GM12892 (cell line): ENCODE data around the gene CNN1.

ENCODE experiments used
- DNase-seq: peaks from one replicate; pipeline ENCODE4 v3.0.0; 2011; ENCODE audit not compliant: insufficient read length
- FAIRE-seq: peaks from 2 replicates; lab custom pipeline; 2011; peaks lifted over from hg19 to GRCh38; lab: Jason Lieb, UNC
- POLR2A ChIP-seq: IDR thresholded peaks from 2 replicates; pipeline ENCODE4 v1.6.1; 2011; ENCODE audit warnings: low read depth, low read length, control low read depth
- POLR2AphosphoS5 ChIP-seq: IDR thresholded peaks from 2 replicates; pipeline ENCODE4 v1.6.1; 2011; ENCODE audit warnings: low read depth, low read length, control low read depth
- TAF1 ChIP-seq: IDR thresholded peaks from 2 replicates; pipeline ENCODE4 v1.6.1; 2011; ENCODE audit warnings: low read depth, mild to moderate bottlenecking, control low read depth, low read length, borderline replicate concordance

Gene CNN1

GRCh38 chr19:11574689-11575088 is 36.0 kb downstream of the CNN1 start:
- DNase-seq (no peak), FAIRE-seq (no peak)
- TF ChIP-seq POLR2AphosphoS5 = no peak
- TF ChIP-seq TAF1 = no peak
- TF ChIP-seq POLR2A = no peak

DNA sequence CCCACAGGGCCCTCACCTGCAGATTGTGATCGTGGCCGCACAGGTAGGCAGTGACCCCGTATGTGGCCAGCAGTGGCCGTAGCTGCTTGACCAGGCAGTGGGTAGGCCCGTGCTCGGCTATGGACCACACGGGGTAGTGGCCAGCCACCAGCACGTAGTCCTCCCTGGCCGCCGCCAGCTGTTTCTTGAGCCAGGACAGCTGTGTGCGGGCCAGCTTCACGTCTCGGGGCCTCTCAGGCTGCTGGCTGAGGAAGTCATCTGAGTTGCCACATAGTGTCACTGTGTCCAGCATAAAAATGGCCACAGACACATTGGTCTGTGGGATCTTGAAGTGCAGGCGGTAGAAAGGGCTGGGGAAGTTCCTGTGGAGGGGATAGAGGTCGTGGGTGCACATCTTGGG is 37.6 kb downstream of the CNN1 start:
- FAIRE-seq (no peak), DNase-seq (no peak)
- TF ChIP-seq POLR2A = no peak
- TF ChIP-seq TAF1 = no peak
- TF ChIP-seq POLR2AphosphoS5 = no peak

- DNase-seq (no peak), FAIRE-seq (no peak)
- TF ChIP-seq TAF1 (no peak), POLR2A (no peak), POLR2AphosphoS5 (no peak)
Measured at GRCh38 chr19:11577451-11578257, 39.0 kb downstream of the CNN1 start, which contains the start of gene ACP5. Gene ACP5, minus strand, starts transcription at chr19:11577645. Its CDS starts 328 bp downstream, at chr19:11577317.

DNA sequence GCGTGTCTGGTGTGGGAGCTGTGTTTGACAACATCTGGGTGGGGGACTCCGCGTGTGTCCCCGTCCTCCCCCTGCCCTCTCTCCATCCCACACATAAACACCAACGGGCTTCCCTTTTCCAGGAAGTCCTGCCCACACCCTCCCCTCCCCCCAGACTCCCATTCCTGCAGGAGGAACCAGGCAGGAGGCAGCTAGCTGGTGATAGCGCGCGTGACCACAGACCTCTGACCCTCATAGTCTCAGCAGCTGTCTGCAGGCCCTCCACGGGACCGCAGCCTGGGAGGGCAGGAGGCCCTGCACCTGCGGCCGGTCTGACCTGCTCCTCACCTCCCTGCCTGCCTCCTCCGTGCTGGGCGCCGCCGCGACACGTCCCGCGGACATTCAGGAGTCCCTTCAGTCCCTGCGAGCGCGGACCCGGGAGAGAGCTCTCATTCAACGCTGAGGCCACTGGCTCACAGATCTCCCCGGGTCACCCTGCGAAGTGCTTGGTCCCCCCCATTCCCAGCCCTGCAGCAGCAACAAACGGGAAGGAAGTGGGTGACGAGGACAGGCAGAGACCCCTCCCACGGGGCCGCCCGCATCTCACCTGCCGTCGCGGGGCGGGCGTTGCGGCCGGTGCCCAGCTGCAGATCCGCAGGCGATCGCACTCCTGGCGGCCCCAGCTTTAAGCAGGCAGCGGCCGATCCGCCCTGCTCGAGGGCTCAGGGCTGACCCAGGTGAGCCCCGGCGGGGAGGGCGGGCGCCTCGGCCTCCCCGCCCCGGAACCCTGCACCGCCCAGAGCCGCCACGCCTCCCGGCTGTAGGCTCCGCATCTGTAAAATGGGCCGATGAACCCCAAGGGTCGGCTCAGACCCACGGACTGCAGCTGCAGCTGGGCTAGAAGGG is 39.8 kb downstream of the CNN1 start:
- DNase-seq = peak; percentile 68
- peak; percentile 53 for FAIRE-seq
- no peak for TF ChIP-seq TAF1
- TF ChIP-seq POLR2AphosphoS5 = no peak
- no peak for TF ChIP-seq POLR2A

GRCh38 chr19:11580116-11580515 is 41.5 kb downstream of the CNN1 start:
- FAIRE-seq (no peak), DNase-seq (no peak)
- TF ChIP-seq TAF1 (no peak), POLR2A (no peak), POLR2AphosphoS5 (no peak)

GRCh38 chr19:11581740-11582139 is 43.1 kb downstream of the CNN1 start:
- DNase-seq (no peak), FAIRE-seq (peak; percentile 72)

GRCh38 chr19:11586331-11586730 is 47.7 kb downstream of the CNN1 start:
- no peak for FAIRE-seq

More at GRCh38 chr19:11581740-11582139, 43.1 kb downstream of the CNN1 start:
- no peak for TF ChIP-seq POLR2AphosphoS5
- no peak for TF ChIP-seq POLR2A
- no peak for TF ChIP-seq TAF1

GRCh38 chr19:11587302-11587974 is 48.8 kb downstream of the CNN1 start:
- FAIRE-seq (peak; percentile 73), DNase-seq (peak; percentile 64)
- TF ChIP-seq TAF1 (no peak), POLR2AphosphoS5 (no peak), POLR2A (no peak)

More at GRCh38 chr19:11586331-11586730, 47.7 kb downstream of the CNN1 start:
- DNase-seq = no peak
- TF ChIP-seq POLR2AphosphoS5 (no peak), POLR2A (no peak), TAF1 (no peak)

DNA sequence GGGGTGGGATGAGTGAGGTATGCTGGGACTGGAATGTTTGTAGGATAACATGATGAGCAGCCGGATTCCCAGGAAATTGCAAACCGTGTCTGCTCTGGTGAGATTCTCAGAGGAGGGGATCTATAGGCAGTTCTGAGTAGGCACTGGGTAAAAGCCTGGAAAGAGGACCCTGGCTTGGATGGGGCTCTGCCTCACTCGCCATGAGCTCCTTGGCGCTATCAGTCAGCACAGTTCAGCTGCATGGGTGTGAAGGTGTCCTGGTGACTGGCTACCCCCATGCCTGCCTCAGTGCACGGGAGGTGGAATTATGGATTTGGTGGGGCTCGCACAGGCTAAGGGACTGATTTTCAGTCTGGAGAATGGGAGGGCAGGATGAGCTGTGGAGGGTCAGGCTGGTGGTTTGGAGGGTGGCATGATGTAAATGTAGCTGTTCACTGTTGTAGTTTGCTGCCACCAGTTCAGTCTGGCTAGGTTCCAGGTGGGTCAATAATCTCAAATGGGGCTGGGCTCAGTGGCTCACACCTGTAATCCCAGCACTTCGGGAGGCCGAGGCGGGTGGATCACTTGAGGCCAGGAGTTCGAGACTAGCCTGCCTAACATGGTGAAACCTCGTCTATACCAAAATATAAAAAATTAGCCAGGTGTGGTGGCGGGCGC is 49.5 kb downstream of the CNN1 start:
- no peak for DNase-seq

GRCh38 chr19:11594084-11594483 is 55.4 kb downstream of the CNN1 start:
- DNase-seq (no peak), FAIRE-seq (no peak)
- TF ChIP-seq POLR2A (no peak), TAF1 (no peak), POLR2AphosphoS5 (no peak)

More for the DNA sequence above, 49.5 kb downstream of the CNN1 start:
- no peak for FAIRE-seq
- TF ChIP-seq POLR2AphosphoS5 = no peak
- TF ChIP-seq TAF1 = no peak

DNA sequence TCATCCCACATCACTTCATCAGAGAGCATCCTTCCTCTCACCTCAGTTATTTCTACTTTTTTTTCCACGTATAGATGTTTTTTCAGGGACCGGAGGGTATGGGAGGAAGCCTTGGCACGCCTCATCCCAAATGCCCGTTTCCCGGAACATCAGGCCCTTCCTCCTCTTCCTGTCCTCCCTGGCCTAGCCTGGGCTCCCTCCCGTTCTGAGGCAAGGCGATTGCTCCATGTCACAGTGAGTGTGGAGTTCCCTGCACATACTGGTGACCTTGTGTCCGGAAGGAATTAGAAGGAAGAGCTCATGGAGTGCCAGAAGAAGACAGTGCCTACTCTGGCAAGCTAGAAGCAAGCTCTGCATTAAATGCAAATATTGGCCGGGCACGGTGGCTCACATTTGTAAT is 57.5 kb downstream of the CNN1 start:
- FAIRE-seq (no peak), DNase-seq (no peak)
- no peak for TF ChIP-seq POLR2A
- TF ChIP-seq TAF1 = no peak
- no peak for TF ChIP-seq POLR2AphosphoS5
